SK-N-SH treated with all-trans-retinoic acid at 6 μM for 48 hours (cell line): ENCODE results near the gene ERC1.
A peak's percentile ranks its signal among the peaks of the same experiment; 100 is the strongest.

Source experiments
- ATAC-seq: fragments of 200-7000 bp; cut with Tn5 transposase; 3 replicates; pipeline ENCODE4 v1.9.1; 2020; ENCODE audit warnings: mild to moderate bottlenecking, moderate library complexity
- ARNTL ChIP-seq: fragments of 450-650 bp; formaldehyde crosslinking; IDR thresholded peaks from 2 replicates; pipeline ENCODE4 v1.5.0; 2020; ENCODE audit warnings: low read depth, mild to moderate bottlenecking, moderate library complexity, borderline replicate concordance
- BACH2 ChIP-seq: fragments of 250-450 bp; sonication (Bioruptor Pico); IDR thresholded peaks from 2 replicates; pipeline ENCODE4 v1.9.0; 2021; ENCODE audit warnings: mild to moderate bottlenecking, borderline replicate concordance
- CSDC2 ChIP-seq: fragments of 250-450 bp; sonication (Bioruptor Pico); IDR thresholded peaks from 2 replicates; pipeline ENCODE4 v1.5.0; 2020; ENCODE audit warnings: mild to moderate bottlenecking, moderate library complexity
- ESRRG ChIP-seq: fragments of 250-450 bp; sonication (Bioruptor Pico); IDR thresholded peaks from 2 replicates; pipeline ENCODE4 v1.6.1; 2021; ENCODE audit warnings: mild to moderate bottlenecking
- GLIS3 ChIP-seq: fragments of 250-450 bp; sonication (Bioruptor Pico); IDR thresholded peaks from 2 replicates; pipeline ENCODE4 v1.5.0; 2020; ENCODE audit warnings: mild to moderate bottlenecking, moderate library complexity
- ISL1 ChIP-seq: fragments of 250-450 bp; sonication (Bioruptor Pico); IDR thresholded peaks from 2 replicates; pipeline ENCODE4 v2.1.2; 2022; ENCODE audit warnings: mild to moderate bottlenecking, moderate library complexity
- OSR1 ChIP-seq: fragments of 250-450 bp; sonication (Bioruptor Pico); IDR thresholded peaks from 2 replicates; pipeline ENCODE4 v1.8.0; 2022; ENCODE audit warnings: moderate library complexity, mild to moderate bottlenecking, inconsistent platforms
- PPARA ChIP-seq: fragments of 250-450 bp; sonication (Bioruptor Pico); IDR thresholded peaks from 2 replicates; pipeline ENCODE4 v1.5.0; 2020; ENCODE audit warnings: mild to moderate bottlenecking, borderline replicate concordance
- RARB ChIP-seq: fragments of 250-450 bp; sonication (Bioruptor Pico); IDR thresholded peaks from 2 replicates; pipeline ENCODE4 v1.8.0; 2021; ENCODE audit warnings: mild to moderate bottlenecking, moderate library complexity
- SNAI2 ChIP-seq: fragments of 250-450 bp; sonication (Bioruptor Pico); IDR thresholded peaks from 2 replicates; pipeline ENCODE4 v1.5.0; 2020; ENCODE audit warnings: mild to moderate bottlenecking, moderate library complexity
- TCF4 ChIP-seq: fragments of 250-450 bp; sonication (Bioruptor Pico); IDR thresholded peaks from 2 replicates; pipeline ENCODE4 v1.8.0; 2021; ENCODE audit warnings: mild to moderate bottlenecking, moderate library complexity, borderline replicate concordance
- TOX ChIP-seq: fragments of 250-450 bp; sonication (Bioruptor Pico); IDR thresholded peaks from 2 replicates; pipeline ENCODE4 v1.8.0; 2021; ENCODE audit warnings: mild to moderate bottlenecking, moderate library complexity, borderline replicate concordance
- ZC3H10 ChIP-seq: fragments of 250-450 bp; sonication (Bioruptor Pico); IDR thresholded peaks from 2 replicates; pipeline ENCODE4 v1.5.1; 2021; ENCODE audit warnings: mild to moderate bottlenecking, moderate library complexity
- ZFP3 ChIP-seq: fragments of 250-450 bp; sonication (Bioruptor Pico); IDR thresholded peaks from 2 replicates; pipeline ENCODE4 v1.5.0; 2020; ENCODE audit warnings: mild to moderate bottlenecking, moderate library complexity
- ZNF565 ChIP-seq: fragments of 450-650 bp; formaldehyde crosslinking; conservative IDR thresholded peaks from 2 replicates; pipeline ENCODE4 v1.5.0; 2020; ENCODE audit warnings: low read depth, mild to moderate bottlenecking, moderate library complexity
- ZNF70 ChIP-seq: fragments of 450-650 bp; formaldehyde crosslinking; IDR thresholded peaks from 2 replicates; pipeline ENCODE4 v1.5.0; 2020; ENCODE audit warnings: mild to moderate bottlenecking, moderate library complexity
- ZNF8 ChIP-seq: fragments of 450-650 bp; formaldehyde crosslinking; IDR thresholded peaks from 2 replicates; pipeline ENCODE4 v1.5.0; 2020; ENCODE audit warnings: mild to moderate bottlenecking, moderate library complexity
- TF ChIP-seq, protein P1 (sequence below): fragments of 250-450 bp; sonication (Bioruptor Pico); IDR thresholded peaks from 2 replicates; pipeline ENCODE4 v1.5.1; 2020; ENCODE audit warnings: low read depth, mild to moderate bottlenecking, moderate library complexity
- TF ChIP-seq, protein P2 (sequence below): fragments of 250-450 bp; sonication (Bioruptor Pico); IDR thresholded peaks from 2 replicates; pipeline ENCODE4 v1.5.1; 2021; ENCODE audit warnings: mild to moderate bottlenecking, moderate library complexity
- TF ChIP-seq, protein P3 (sequence below): fragments of 250-450 bp; sonication (Bioruptor Pico); IDR thresholded peaks from 2 replicates; pipeline ENCODE4 v1.8.0; 2021; ENCODE audit warnings: low read depth, mild to moderate bottlenecking, moderate library complexity, borderline replicate concordance
- TF ChIP-seq, protein P4 (sequence below): fragments of 250-450 bp; sonication (Bioruptor Pico); IDR thresholded peaks from 2 replicates; pipeline ENCODE4 v1.5.0; 2020; ENCODE audit warnings: mild to moderate bottlenecking, moderate library complexity

The ERC1 gene

DNA sequence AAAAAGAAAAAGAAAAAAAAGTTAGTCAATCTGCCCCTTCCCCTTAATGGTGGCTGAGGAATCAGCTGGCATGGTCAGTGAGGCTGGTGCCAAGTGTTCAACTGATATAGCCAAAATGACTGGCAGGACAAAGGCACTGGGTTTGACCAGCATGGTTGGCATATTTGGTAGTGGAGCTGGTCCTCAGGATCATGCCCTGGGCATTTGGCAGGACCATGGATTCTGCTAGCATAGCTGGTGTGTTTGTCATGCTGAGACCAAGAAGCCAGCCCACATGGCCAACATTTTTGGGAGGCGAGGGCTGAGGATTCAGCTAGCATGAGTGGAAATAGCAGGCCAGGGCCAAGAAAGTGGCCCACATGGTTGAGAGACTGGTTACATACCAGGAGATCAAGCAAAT, 466.9 kb downstream of the ERC1 start:
- TF ChIP-seq, protein P1, sequence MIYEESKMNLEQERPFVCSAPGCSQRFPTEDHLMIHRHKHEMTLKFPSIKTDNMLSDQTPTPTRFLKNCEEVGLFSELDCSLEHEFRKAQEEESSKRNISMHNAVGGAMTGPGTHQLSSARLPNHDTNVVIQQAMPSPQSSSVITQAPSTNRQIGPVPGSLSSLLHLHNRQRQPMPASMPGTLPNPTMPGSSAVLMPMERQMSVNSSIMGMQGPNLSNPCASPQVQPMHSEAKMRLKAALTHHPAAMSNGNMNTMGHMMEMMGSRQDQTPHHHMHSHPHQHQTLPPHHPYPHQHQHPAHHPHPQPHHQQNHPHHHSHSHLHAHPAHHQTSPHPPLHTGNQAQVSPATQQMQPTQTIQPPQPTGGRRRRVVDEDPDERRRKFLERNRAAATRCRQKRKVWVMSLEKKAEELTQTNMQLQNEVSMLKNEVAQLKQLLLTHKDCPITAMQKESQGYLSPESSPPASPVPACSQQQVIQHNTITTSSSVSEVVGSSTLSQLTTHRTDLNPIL (CRISPR knock-in tag): no peak
- no peak for TF ChIP-seq GLIS3
- TF ChIP-seq ZNF565 (CRISPR knock-in tag): no peak
- no peak for TF ChIP-seq RARB (CRISPR knock-in tag)
- TF ChIP-seq, protein P2, sequence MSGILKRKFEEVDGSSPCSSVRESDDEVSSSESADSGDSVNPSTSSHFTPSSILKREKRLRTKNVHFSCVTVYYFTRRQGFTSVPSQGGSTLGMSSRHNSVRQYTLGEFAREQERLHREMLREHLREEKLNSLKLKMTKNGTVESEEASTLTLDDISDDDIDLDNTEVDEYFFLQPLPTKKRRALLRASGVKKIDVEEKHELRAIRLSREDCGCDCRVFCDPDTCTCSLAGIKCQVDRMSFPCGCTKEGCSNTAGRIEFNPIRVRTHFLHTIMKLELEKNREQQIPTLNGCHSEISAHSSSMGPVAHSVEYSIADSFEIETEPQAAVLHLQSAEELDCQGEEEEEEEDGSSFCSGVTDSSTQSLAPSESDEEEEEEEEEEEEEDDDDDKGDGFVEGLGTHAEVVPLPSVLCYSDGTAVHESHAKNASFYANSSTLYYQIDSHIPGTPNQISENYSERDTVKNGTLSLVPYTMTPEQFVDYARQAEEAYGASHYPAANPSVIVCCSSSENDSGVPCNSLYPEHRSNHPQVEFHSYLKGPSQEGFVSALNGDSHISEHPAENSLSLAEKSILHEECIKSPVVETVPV (CRISPR knock-in tag): no peak
- no peak for TF ChIP-seq ESRRG (CRISPR knock-in tag)
- TF ChIP-seq CSDC2: no peak
- TF ChIP-seq TOX (CRISPR knock-in tag): no peak
- no peak for TF ChIP-seq SNAI2 (CRISPR knock-in tag)

DNA sequence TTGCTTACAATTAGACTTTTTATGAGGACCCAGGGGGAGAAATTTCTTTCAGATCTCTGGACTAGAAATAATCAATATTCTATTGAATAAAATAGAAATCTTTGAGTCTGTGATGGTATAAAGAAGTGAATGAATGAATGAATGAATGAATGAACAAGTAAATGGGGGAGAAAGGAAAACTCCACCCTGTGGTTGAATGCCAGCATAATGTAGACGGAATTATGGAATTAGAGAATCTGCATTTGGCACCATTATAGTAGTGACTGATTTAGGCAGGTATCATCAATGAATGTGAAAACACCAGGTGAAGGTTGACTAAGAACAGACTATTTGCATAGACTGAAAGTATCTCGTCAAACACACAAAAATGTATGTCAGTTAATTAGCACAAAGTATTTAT, 468.3 kb downstream of the ERC1 start:
- TF ChIP-seq, protein P3, sequence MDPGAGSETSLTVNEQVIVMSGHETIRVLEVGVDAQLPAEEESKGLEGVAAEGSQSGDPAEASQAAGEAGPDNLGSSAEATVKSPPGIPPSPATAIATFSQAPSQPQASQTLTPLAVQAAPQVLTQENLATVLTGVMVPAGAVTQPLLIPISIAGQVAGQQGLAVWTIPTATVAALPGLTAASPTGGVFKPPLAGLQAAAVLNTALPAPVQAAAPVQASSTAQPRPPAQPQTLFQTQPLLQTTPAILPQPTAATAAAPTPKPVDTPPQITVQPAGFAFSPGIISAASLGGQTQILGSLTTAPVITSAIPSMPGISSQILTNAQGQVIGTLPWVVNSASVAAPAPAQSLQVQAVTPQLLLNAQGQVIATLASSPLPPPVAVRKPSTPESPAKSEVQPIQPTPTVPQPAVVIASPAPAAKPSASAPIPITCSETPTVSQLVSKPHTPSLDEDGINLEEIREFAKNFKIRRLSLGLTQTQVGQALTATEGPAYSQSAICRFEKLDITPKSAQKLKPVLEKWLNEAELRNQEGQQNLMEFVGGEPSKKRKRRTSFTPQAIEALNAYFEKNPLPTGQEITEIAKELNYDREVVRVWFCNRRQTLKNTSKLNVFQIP (CRISPR knock-in tag): no peak
- no peak for TF ChIP-seq PPARA (CRISPR knock-in tag)
- no peak for TF ChIP-seq ISL1 (CRISPR knock-in tag)
- no peak for TF ChIP-seq GLIS3
- TF ChIP-seq, protein P1 (CRISPR knock-in tag): no peak
- no peak for TF ChIP-seq ZC3H10 (CRISPR knock-in tag)
- TF ChIP-seq ARNTL: no peak
- no peak for TF ChIP-seq RARB (CRISPR knock-in tag)
- no peak for TF ChIP-seq BACH2 (CRISPR knock-in tag)
- no peak for TF ChIP-seq ESRRG (CRISPR knock-in tag)
- no peak for TF ChIP-seq ZNF565 (CRISPR knock-in tag)
- no peak for TF ChIP-seq TCF4 (CRISPR knock-in tag)
- TF ChIP-seq ZFP3 (CRISPR knock-in tag): no peak
- TF ChIP-seq, protein P4, sequence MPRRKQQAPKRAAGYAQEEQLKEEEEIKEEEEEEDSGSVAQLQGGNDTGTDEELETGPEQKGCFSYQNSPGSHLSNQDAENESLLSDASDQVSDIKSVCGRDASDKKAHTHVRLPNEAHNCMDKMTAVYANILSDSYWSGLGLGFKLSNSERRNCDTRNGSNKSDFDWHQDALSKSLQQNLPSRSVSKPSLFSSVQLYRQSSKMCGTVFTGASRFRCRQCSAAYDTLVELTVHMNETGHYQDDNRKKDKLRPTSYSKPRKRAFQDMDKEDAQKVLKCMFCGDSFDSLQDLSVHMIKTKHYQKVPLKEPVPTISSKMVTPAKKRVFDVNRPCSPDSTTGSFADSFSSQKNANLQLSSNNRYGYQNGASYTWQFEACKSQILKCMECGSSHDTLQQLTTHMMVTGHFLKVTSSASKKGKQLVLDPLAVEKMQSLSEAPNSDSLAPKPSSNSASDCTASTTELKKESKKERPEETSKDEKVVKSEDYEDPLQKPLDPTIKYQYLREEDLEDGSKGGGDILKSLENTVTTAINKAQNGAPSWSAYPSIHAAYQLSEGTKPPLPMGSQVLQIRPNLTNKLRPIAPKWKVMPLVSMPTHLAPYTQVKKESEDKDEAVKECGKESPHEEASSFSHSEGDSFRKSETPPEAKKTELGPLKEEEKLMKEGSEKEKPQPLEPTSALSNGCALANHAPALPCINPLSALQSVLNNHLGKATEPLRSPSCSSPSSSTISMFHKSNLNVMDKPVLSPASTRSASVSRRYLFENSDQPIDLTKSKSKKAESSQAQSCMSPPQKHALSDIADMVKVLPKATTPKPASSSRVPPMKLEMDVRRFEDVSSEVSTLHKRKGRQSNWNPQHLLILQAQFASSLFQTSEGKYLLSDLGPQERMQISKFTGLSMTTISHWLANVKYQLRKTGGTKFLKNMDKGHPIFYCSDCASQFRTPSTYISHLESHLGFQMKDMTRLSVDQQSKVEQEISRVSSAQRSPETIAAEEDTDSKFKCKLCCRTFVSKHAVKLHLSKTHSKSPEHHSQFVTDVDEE: no peak
- no peak for TF ChIP-seq ZNF8 (CRISPR knock-in tag)
- TF ChIP-seq TOX (CRISPR knock-in tag): no peak
- ATAC-seq: no peak

More for the DNA sequence above, 466.9 kb downstream of the ERC1 start:
- ATAC-seq: peak; percentile 90

DNA sequence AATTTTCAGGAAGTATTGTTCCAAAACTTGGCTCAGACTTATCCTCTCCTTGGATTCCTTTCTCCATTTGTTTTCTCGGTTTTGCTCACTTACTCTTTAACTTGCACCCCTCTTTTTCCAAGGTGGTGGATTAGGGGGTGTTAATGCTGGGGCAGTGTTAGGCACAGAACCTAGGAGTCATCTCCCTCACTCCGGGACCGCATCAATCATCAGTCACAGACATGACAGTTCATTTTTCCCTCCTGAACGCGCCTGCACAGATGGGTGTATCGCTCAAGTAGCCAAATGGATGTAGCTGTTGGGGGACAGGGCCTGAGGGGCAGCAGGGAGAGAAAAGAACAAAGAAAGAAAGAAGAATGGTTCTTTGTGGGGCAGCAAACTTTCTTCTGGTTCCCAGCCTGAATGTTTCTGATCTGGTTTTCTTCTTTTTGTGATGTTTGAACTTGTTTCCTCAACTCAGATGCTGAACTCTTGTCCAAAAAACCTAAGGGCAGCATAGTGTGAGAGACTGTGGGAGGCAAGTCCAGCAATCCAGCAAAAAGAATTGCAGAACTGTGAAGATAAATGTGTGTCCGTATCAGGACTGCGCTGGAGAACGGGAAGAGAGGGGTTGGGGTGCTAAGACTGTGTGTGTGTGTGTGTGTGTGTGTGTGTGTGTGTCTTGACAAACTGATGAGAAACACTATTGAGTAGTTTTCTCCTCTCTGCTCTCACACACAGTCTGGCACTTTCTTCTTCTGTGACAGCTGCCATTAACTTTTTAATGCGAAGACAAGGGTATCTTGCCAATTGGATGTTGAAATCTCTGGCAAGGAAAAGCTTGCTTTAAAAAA, 472.3 kb downstream of the ERC1 start:
- no peak for TF ChIP-seq BACH2 (CRISPR knock-in tag)
- TF ChIP-seq, protein P1 (CRISPR knock-in tag): no peak
- TF ChIP-seq, protein P4: no peak
- TF ChIP-seq ISL1 (CRISPR knock-in tag): no peak
- no peak for TF ChIP-seq ZNF565 (CRISPR knock-in tag)
- TF ChIP-seq, protein P2 (CRISPR knock-in tag): no peak
- TF ChIP-seq GLIS3: no peak
- no peak for TF ChIP-seq ARNTL
- no peak for TF ChIP-seq RARB (CRISPR knock-in tag)
- TF ChIP-seq OSR1 (CRISPR knock-in tag): no peak
- no peak for TF ChIP-seq SNAI2 (CRISPR knock-in tag)
- no peak for TF ChIP-seq ZNF70
- no peak for TF ChIP-seq TCF4 (CRISPR knock-in tag)
- ATAC-seq: no peak
